Measurements from ENCODE around the gene WDR90.

Gene WDR90

DNA sequence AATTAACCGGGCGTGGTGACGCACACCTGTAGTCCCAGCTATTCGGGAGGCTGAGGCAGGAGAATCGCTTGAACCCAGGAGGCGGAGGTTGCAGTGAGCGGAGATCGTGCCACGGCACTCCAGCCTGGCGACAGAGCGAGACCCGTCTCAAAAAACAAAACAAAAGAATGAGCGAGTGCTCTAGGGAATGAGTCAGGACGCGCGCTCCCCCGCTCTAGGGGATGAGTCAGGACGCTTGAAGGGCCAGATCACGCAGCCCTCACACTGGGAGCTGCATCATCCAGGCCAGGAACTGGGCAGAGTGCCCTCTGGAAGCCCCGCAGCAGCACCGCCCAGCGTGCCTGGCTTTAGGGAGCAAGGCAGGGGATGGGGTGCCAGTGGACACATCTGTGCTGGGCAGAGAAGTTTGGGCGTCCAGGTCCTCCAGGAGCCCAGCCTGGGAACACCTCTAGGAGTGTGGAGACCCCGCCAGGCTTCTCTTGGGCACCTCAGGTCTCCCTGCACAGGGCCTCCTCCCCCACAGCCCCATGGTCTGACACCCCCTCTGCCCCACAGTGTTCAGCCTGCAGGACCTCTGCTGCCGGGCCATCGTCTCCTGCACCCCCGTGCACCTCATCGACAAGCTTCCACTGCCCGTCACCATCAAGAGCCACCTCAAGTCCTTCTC lies 22.2 kb upstream of the WDR90 start:
- DNase-seq = no peak

DNA sequence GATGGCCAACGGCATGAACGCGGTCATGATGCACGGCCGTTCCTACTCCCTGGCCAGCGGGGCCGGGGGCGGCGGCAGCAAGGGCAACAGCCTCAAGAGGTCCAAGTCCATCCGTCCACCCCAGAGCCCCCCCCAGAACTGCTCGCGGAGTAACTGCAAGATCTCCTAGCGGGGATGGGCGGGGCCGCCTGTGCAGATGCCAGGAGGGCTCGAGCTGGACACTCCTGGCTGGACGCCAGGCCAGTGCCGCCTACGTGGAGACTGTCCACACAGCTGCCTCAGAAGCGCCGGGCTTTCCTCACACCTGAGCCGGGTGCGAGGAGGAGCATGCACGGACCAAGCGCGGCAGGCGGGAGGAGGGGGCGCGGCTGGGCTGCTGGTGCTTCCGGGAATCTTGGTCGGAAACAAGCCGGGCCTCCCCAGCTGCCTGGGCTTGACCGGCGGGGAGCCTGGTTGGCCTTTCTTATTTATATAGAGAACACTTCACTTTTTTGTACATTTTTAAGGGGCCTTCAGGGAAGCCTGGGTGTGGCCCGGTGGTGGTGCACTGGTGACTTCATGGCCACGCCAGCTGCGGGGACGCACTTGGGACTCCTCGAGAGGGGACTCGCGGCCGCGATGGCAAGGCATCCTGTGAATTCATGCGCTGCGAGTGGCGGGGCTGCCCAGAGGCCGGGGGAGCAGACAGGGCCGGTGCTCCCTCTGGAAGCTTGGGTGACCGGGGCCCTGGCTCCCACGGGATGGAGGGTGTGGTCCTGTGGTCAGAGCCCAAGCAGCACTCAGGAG lies 21.5 kb upstream of the WDR90 start:
- DNase-seq = no peak

- no peak for DNase-seq
Measured at GRCh38 chr16:628321-629061, 20.7 kb upstream of the WDR90 start.

DNA sequence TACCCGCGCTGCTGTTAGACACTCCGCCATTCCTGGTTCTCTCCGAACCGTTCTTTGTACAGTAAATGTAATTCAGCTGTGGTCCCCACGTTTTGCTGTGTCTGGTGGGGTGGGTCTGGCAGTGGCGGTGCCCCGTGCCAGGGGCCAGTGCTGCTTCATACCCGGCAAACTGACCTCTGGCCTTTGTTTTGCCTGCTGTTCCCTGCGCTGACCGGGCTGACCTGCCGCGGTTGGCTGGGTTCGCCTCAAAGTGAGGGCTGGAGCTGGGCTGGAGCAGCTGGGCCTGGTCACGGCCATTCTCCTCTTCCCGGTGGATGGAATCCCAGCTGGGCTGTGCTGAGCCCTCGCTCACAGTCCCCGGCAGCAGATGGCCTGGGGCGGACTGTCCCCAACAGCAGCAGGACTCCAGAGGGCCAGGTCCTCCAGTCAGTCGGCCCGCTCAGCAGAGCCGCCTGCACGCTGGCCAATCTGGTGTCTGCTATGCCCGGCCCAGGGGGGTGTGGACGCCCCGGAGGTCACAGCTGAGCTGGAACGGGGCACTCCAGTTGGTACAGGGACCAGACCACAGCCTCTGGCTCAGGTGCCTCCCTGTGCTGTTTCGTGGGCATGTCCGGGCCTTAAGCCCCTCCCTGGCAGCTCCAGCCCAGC lies 19.9 kb upstream of the WDR90 start:
- DNase-seq = no peak

DNA sequence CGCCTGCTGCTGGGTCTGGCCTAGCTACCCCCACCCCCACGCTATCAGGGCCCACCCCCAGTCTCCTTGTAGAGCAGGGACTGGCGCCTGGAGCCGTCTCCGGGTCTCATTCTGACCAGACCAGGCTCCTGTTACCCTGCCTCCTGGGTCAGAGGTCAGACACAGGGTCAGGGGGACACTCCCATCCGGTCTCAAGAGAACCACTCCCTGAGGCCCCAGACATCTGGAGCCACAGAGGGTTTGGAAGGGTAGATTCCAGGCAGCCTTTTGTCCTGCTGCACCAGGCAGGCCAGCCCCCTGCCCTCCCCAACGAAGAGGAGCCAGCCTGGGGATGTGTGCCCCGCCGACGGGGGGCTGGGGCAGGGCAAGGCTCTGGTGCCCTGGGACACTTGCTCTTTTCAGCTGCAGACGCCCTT lies 19.3 kb upstream of the WDR90 start:
- no peak for DNase-seq

- no peak for DNase-seq
Measured at GRCh38 chr16:630249-630814, 18.8 kb upstream of the WDR90 start.

DNA sequence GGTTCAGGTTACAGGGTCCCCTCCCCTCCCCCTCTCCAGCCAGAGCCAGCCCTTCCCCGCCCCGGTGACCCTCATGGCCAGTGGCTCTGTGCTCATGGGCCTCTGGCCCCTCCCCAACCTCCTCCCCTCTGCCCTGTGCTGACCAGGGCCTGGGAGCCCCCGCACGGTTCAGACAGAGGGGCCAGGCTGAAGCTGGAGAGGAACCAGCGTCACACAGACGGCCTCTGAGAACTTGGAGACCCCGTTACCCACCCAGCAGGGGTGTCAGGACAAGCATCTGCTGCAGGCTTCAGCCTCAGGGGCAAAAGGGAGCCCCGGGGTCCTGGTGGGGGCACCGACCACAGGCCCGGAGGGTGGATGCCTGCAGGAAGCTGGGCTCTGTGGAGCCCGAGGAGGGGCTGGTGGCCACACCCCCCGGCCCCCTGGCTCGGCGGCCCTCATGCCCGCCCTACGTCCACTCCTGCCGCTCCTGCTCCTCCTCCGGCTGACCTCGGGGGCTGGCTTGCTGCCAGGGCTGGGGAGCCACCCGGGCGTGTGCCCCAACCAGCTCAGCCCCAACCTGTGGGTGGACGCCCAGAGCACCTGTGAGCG lies 18.3 kb upstream of the WDR90 start, which contains the start of gene WFIKKN1:
Gene WFIKKN1, plus strand, starts transcription at position 171 of the 591 bp plus-strand sequence. Its CDS starts 269 bp downstream, at position 440.
- DNase-seq = no peak

GRCh38 chr16:631808-632358 lies 17.3 kb upstream of the WDR90 start:
- DNase-seq = no peak

DNA sequence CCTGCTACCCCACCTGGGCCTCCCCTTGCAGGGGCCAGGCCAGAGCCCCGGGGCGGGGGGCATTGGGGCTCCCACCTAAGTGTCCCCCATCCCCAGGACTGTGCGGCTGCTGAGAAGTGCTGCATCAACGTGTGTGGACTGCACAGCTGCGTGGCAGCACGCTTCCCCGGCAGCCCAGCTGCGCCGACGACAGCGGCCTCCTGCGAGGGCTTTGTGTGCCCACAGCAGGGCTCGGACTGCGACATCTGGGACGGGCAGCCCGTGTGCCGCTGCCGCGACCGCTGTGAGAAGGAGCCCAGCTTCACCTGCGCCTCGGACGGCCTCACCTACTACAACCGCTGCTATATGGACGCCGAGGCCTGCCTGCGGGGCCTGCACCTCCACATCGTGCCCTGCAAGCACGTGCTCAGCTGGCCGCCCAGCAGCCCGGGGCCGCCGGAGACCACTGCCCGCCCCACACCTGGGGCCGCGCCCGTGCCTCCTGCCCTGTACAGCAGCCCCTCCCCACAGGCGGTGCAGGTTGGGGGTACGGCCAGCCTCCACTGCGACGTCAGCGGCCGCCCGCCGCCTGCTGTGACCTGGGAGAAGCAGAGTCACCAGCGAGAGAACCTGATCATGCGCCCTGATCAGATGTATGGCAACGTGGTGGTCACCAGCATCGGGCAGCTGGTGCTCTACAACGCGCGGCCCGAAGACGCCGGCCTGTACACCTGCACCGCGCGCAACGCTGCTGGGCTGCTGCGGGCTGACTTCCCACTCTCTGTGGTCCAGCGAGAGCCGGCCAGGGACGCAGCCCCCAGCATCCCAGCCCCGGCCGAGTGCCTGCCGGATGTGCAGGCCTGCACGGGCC lies 16.5 kb upstream of the WDR90 start:
- DNase-seq = no peak

GRCh38 chr16:633336-634050 lies 15.7 kb upstream of the WDR90 start:
- no peak for DNase-seq

DNA sequence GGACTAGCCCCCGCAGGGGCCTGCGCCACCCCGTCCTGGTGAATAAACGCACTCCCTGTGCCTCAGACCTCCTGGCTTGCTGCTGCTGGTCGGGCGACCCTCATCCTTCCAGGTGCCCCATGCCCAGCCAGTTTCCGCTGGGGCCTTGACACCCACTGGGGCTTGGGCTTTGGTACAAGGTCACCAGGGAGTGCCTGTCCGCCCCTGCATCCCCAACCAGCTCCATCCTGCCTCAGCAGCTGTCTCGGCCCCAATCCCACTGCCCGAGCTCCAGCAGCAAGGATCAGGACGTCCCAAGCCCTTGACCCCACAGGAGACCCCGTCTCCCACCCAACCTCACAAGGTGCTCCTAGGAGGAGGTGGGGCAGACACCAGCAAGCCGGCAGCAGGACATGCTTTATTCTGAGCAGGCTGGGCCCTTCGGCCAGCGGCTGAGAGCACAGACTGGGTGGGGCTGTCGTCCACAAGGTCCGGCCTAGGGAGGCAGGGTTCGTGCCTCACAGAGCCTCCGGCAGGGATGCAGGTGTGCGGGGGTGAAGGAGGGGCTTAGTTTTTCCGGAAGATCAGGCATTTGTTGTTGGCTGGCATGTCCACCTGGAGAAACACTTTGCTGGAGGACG lies 15.0 kb upstream of the WDR90 start:
- DNase-seq = no peak

DNA sequence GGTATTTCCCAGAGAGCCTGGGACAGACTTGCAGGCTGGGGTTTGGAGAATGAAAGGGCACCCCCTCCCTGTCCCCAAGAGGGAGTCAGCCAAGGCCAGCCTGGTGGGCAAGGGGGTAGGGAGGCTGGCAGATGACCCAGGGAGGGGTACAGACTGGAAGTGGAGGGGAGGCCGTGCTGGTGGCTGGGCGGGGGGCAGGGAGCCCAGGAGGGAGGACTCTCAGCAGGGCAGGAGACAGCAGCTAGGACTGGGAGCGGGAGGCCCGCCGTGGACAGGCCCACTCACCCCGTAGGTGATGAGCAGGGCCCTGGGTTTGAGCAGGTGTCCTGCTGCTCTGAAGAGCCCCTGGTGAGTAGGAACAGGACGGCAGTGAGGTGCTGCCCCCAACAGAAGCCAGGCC lies 14.2 kb upstream of the WDR90 start:
- no peak for DNase-seq

- DNase-seq = no peak
Measured at GRCh38 chr16:635573-636205, 13.5 kb upstream of the WDR90 start.

- DNase-seq = peak; percentile 84
Measured at GRCh38 chr16:636206-637080, 12.7 kb upstream of the WDR90 start, which contains the start of gene METTL26. Gene METTL26, minus strand, starts transcription at chr16:636305. Its CDS starts 15 bp downstream, at chr16:636290.

DNA sequence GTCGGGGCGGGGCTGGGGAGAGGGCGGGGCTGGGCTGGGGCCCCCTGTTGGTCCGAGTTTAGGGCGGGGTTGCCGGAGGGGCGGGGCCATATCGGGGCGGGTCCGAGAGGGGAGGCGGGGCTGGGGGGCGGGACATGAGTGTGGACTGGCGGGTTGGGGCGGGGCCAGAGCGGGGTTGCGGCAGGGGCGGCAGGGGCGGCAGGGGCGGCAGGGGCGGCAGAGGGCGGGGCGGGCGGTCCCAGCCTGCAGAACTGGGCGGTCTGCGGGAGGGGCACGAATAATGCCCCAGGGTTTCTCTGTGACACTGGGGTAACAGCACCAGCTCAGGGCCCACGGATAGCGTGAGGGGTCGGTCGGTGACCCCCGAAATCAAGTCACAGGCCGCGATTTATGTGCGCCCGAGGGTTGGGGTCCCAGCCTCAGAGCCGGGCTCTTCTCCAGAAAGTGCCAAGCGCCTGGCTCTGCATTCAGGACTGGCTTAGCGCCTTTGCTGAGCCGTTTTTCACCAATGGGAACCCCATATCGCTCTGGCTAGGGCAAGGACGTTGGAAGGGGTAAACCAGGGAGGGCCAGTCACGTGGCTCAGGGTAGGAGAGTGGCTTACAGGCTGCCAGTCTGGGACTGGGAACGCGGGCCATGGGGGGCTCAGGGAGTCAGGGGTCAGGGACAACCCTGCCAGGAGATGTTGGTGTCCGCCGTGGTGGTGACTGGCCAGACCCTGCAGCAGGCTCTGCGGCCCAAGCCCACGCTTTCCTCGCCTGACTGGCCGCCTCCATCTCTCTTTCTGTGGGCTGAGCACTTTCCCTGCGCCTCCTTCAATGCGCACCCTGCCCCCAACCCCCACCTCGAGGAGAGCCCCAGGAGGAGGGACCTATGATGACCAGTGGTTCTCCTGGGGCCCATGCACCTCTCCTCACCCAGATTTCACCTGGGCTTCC lies 11.8 kb upstream of the WDR90 start:
- no peak for DNase-seq

- no peak for DNase-seq
Measured at GRCh38 chr16:638034-638543, 11.1 kb upstream of the WDR90 start.

- DNase-seq = no peak
Measured at GRCh38 chr16:638836-639235, 10.3 kb upstream of the WDR90 start.

All from NCI-H1436 treated with DMSO at 0.1 percent for 48 hours (cell line).